ENCODE measurements around the gene TSR1. TPM values are rescaled to one million over a fixed set of nuclear protein-coding genes. Genes with fewer than 3 reads are reported as not detected.

Gene TSR1
- total and polyA plus RNA-seq, 2 experiments from 2014 or later: 21.2 to 22.0 TPM

- Histone ChIP-seq H3K4me2 (no peak overlapping the region), H3K9me2 (replicated peaks; ENCODE audit: insufficient read depth) (no peaks in the 10 kb centered on the region), H3K9me3 (ENCODE audit: low read depth) (no peaks in the 10 kb centered on the region), H3K27me3 (no peaks in the 10 kb centered on the region), H3K36me3 (replicated peaks; ENCODE audit: insufficient read depth, low read depth) (no peaks in the 10 kb centered on the region), H4K20me1 (ENCODE audit: insufficient read depth, poor library complexity, severe bottlenecking) (peaks cover 2% of the 10 kb centered on the region), H2AFZ (no peak overlapping the region), H3K4me3 (no peak overlapping the region), H3K4me1 (ENCODE audit: insufficient read depth) (no peaks in the 10 kb centered on the region), H3K79me2 (peaks cover 23% of the 10 kb centered on the region), H3K27ac (no peak overlapping the region)
- no peak for TF ChIP-seq EZH2phosphoT487 (IDR thresholded peaks at IDR 0.05; ENCODE audit: low read depth, severe bottlenecking, unreplicated experiment)
- no peak for TF ChIP-seq CTCF (IDR thresholded peaks at IDR 0.05; ENCODE audit: poor library complexity)
- no peak for TF ChIP-seq EZH2 (IDR thresholded peaks at IDR 0.05; ENCODE audit: borderline replicate concordance)
- no peak for DNase-seq (ENCODE audit: low spot score)
- 89% methylated on average over 2 of the region's 2 CpGs for WGBS (ENCODE audit: low lambda C conversion rate, missing lambda C conversion rate)
Observed at GRCh38 chr17:2292100-2292499, 44.2 kb downstream of the TSR1 start.

- no peak overlapping the region for H3K4me2 ChIP-seq
- no peaks in the 10 kb centered on the region for H3K9me3 ChIP-seq (ENCODE audit: low read depth)
- peaks cover 5% of the 10 kb centered on the region for H3K79me2 ChIP-seq
- DNase-seq (ENCODE audit: low spot score): no peak
- H4K20me1 ChIP-seq (ENCODE audit: insufficient read depth, poor library complexity, severe bottlenecking): no peaks in the 10 kb centered on the region
- H3K36me3 ChIP-seq (replicated peaks; ENCODE audit: insufficient read depth, low read depth): no peaks in the 10 kb centered on the region
- no peaks in the 10 kb centered on the region for H3K27me3 ChIP-seq
- TF ChIP-seq EZH2 (IDR thresholded peaks at IDR 0.05; ENCODE audit: borderline replicate concordance) (no peak), EZH2phosphoT487 (IDR thresholded peaks at IDR 0.05; ENCODE audit: low read depth, severe bottlenecking, unreplicated experiment) (no peak), CTCF (IDR thresholded peaks at IDR 0.05; ENCODE audit: poor library complexity) (no peak)
- 96% methylated on average over 5 of the region's 5 CpGs for whole genome bisulfite sequencing (ENCODE audit: low lambda C conversion rate, missing lambda C conversion rate)
- H3K9me2 ChIP-seq (replicated peaks; ENCODE audit: insufficient read depth): no peaks in the 10 kb centered on the region
- H3K27ac ChIP-seq: no peak overlapping the region
- H3K4me3 ChIP-seq: no peak overlapping the region
- H3K4me1 ChIP-seq (ENCODE audit: insufficient read depth): no peaks in the 10 kb centered on the region
- no peak overlapping the region for H2AFZ ChIP-seq
Observed at GRCh38 chr17:2289878-2290478, 46.3 kb downstream of the TSR1 start.

GRCh38 chr17:2283302-2283701 is 53.0 kb downstream of the TSR1 start:
- Histone ChIP-seq H3K4me1 (ENCODE audit: insufficient read depth) (no peaks in the 10 kb centered on the region), H3K36me3 (replicated peaks; ENCODE audit: insufficient read depth, low read depth) (no peaks in the 10 kb centered on the region), H3K9me3 (ENCODE audit: low read depth) (no peaks in the 10 kb centered on the region), H3K4me2 (no peak overlapping the region), H3K4me3 (no peak overlapping the region), H3K27me3 (no peaks in the 10 kb centered on the region), H3K9me2 (replicated peaks; ENCODE audit: insufficient read depth) (no peaks in the 10 kb centered on the region), H3K79me2 (peaks cover 5% of the 10 kb centered on the region), H2AFZ (no peak overlapping the region), H3K27ac (no peak overlapping the region), H4K20me1 (ENCODE audit: insufficient read depth, poor library complexity, severe bottlenecking) (no peaks in the 10 kb centered on the region)
- no peak for DNase-seq (ENCODE audit: low spot score)
- TF ChIP-seq EZH2 (IDR thresholded peaks at IDR 0.05; ENCODE audit: borderline replicate concordance) (no peak), CTCF (IDR thresholded peaks at IDR 0.05; ENCODE audit: poor library complexity) (no peak), EZH2phosphoT487 (IDR thresholded peaks at IDR 0.05; ENCODE audit: low read depth, severe bottlenecking, unreplicated experiment) (no peak)
- 94% methylated on average over 7 of the region's 7 CpGs for WGBS (ENCODE audit: low lambda C conversion rate, missing lambda C conversion rate)

Data from hepatocyte (in vitro differentiated cells).